Measurements from ENCODE around the gene ZBTB7B. TPM values are rescaled to one million over a fixed set of nuclear protein-coding genes. Genes with fewer than 3 reads are reported as not detected.

ZBTB7B gene
- total RNA-seq, 3 donors from 2014 or later = 175 to 313 (median 255) TPM

GRCh38 chr1:155052439-155053395 is 50.1 kb downstream of the ZBTB7B start:
- no peak for ATAC-seq
- Histone ChIP-seq H3K4me3 (no peak overlapping the region), H3K36me3 (ENCODE audit: low read depth) (no peaks in the 10 kb centered on the region), H3K4me1 (ENCODE audit: low read depth) (peaks cover 29% of the 10 kb centered on the region), H3K9me3 (no peaks in the 10 kb centered on the region)
- intact Hi-C loops (cut with DNase I, micrococcal nuclease) = no loop called here
- no peak for TF ChIP-seq CTCF (IDR thresholded peaks at IDR 0.05)
- DNase-seq = peak in 2 of 3 donors; percentile 53 to 67

- Histone ChIP-seq H3K4me1 (ENCODE audit: low read depth) (peaks cover 29% of the 10 kb centered on the region), H3K4me3 (no peak overlapping the region), H3K9me3 (no peaks in the 10 kb centered on the region), H3K36me3 (ENCODE audit: low read depth) (no peaks in the 10 kb centered on the region)
- intact Hi-C loops (cut with DNase I, micrococcal nuclease) = no loop called here
- DNase-seq (peak in 1 of 3 donors; percentile 33), ATAC-seq (no peak)
- no peak for TF ChIP-seq CTCF (IDR thresholded peaks at IDR 0.05)
Measured at GRCh38 chr1:155053531-155054105, 51.0 kb downstream of the ZBTB7B start.

GRCh38 chr1:155057104-155057503 is 54.5 kb downstream of the ZBTB7B start:
- no peak overlapping the region for H3K4me3 ChIP-seq
- no peaks in the 10 kb centered on the region for H3K9me3 ChIP-seq
- intact Hi-C loops (cut with DNase I, micrococcal nuclease) = no loop called here
- no peak for DNase-seq
- ATAC-seq = no peak
- TF ChIP-seq CTCF (IDR thresholded peaks at IDR 0.05) = no peak
- H3K4me1 ChIP-seq (ENCODE audit: low read depth) = peaks cover 18% of the 10 kb centered on the region
- no peaks in the 10 kb centered on the region for H3K36me3 ChIP-seq (ENCODE audit: low read depth)

GRCh38 chr1:155057788-155058211 is 55.2 kb downstream of the ZBTB7B start:
- DNase-seq (no peak), ATAC-seq (no peak)
- no peak for TF ChIP-seq CTCF (IDR thresholded peaks at IDR 0.05)
- H3K4me3 ChIP-seq = no peak overlapping the region
- intact Hi-C loops (cut with DNase I, micrococcal nuclease) = no loop called here
- H3K36me3 ChIP-seq (ENCODE audit: low read depth) = no peaks in the 10 kb centered on the region
- H3K9me3 ChIP-seq = no peaks in the 10 kb centered on the region
- peaks cover 18% of the 10 kb centered on the region for H3K4me1 ChIP-seq (ENCODE audit: low read depth)

- Histone ChIP-seq H3K36me3 (ENCODE audit: low read depth) (no peaks in the 10 kb centered on the region), H3K4me1 (ENCODE audit: low read depth) (peaks cover 28% of the 10 kb centered on the region), H3K4me3 (no peak overlapping the region), H3K9me3 (no peaks in the 10 kb centered on the region)
- DNase-seq (no peak), ATAC-seq (no peak)
- intact Hi-C loops (cut with DNase I, micrococcal nuclease) = no loop called here
- no peak for TF ChIP-seq CTCF (IDR thresholded peaks at IDR 0.05)
Measured at GRCh38 chr1:155060736-155061135, 58.1 kb downstream of the ZBTB7B start.
